HG03095 (cell line): ENCODE data around the gene CYP2J2.
"Not testable (repeated sequence)": the region's sequence is repeated elsewhere in the genome, so short reads cannot be mapped to it uniquely, and the experiment has no call there.

Source experiments
- ATAC-seq: cut with Tn5 transposase; IDR thresholded peaks from one replicate; pipeline ENCODE4 v1.9.1; 2021; ENCODE audit warnings: moderate library complexity; ENCODE audit not compliant: unreplicated experiment

CYP2J2 gene

GRCh38 chr1:59877108-59877682, 49.4 kb downstream of the CYP2J2 start:
- no peak for ATAC-seq

GRCh38 chr1:59871746-59872145, 54.8 kb downstream of the CYP2J2 start:
- ATAC-seq = no peak

GRCh38 chr1:59866462-59866861, 60.1 kb downstream of the CYP2J2 start:
- no peak for ATAC-seq

GRCh38 chr1:59857679-59858354, 68.8 kb downstream of the CYP2J2 start:
- no peak for ATAC-seq

GRCh38 chr1:59856725-59857338, 69.7 kb downstream of the CYP2J2 start:
- no peak for ATAC-seq

GRCh38 chr1:59855297-59855696, 71.3 kb downstream of the CYP2J2 start:
- ATAC-seq = not testable (repeated sequence)

- ATAC-seq = no peak
Observed at GRCh38 chr1:59852117-59852516, 74.5 kb downstream of the CYP2J2 start.

GRCh38 chr1:59846895-59847282, 79.7 kb downstream of the CYP2J2 start:
- ATAC-seq = no peak

GRCh38 chr1:59846209-59846894, 80.2 kb downstream of the CYP2J2 start:
- ATAC-seq = no peak

- no peak for ATAC-seq
Observed at GRCh38 chr1:59845091-59845490, 81.5 kb downstream of the CYP2J2 start.
